ENCODE results near the gene RASAL1.

The RASAL1 gene

DNA sequence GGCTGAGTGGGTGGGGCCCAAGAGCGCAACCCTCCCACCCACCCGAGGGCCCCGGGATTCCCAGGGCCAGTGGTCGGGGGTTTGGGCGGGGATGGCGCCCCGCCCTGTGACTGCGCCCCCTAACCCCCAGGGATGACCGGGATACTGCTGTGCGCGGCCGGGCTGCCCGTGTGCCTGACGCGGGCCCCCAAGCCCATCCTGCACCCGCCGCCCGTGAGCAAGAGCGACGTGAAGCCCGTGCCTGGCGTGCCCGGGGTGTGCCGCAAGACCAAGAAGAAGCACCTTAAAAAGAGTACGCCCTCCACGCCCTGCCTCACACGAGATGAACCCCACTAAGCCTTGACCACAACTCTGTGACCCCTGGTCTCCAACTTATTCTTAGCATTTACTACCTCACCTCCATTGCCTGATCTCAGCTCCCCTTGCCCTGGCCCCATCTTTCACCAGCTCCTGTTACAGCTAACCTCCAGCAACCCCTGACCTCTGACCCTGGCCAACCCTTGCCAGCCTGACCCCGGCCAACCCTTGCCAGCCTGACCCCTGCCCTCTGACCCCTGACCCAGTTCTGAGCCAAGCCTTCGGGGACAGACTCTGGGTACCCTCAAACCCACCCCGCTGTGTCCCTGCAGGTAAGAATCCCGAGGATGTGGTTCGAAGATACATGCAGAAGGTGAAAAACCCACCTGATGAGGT, 42.0 kb downstream of the RASAL1 start:
- DNase-seq: no peak

DNA sequence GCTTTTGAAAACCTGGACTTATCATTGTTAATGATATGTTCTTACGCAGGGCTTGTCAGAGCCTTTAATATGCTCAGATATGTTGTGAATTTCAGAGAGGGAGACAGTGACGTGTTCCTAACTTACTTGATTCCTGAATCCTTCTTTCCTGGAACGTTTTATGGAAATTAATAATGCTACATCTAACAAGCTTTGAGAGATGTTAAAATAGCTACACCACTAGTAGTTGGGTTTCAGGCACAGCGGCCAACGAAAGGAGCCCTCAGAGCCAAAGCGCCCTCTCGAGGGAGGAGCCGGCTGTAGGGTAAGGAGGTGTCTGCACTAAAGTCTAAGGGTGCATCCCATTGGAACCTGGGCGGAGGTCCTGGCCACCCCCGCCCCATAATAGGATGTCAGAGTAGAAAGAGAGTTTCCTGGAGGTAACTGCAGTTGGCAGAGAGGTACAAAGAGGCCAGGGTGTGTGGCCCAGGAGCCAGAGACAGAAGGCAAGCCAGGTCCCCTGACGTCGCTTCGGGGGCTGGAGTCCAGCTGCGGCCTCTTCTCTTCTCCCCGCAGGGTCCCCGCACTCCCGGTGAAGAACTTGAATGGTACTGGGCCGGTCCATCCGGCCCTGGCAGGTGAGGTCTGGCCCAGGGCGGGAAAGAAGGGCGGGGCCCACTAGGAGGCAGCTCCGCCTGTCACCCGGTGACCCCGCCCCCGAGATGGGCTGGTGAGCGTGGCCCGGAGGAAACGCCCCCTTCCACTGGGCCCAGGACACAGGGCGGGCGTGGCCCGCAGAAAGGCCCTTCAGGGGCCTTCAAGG, 42.8 kb downstream of the RASAL1 start:
- DNase-seq: no peak

DNA sequence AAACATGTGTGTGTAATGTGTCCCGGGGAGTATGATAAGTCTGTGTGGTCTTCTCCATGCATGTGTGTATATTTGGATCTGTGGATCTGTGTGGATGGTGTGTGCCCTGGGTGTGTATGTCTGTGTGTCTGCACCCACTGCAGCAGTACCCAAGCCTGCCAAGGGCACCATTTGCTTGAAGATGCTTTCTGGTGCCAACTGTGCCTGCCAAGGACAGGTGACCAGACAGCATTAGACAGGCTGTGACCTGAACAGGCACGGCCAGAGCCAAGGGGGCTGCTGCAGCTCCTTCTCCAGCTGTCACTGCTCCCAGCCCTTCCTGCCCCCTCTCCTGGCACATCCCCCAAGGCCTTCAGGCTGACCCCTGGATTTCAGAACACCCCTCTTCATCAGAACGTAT, 44.1 kb downstream of the RASAL1 start:
- DNase-seq: no peak

DNA sequence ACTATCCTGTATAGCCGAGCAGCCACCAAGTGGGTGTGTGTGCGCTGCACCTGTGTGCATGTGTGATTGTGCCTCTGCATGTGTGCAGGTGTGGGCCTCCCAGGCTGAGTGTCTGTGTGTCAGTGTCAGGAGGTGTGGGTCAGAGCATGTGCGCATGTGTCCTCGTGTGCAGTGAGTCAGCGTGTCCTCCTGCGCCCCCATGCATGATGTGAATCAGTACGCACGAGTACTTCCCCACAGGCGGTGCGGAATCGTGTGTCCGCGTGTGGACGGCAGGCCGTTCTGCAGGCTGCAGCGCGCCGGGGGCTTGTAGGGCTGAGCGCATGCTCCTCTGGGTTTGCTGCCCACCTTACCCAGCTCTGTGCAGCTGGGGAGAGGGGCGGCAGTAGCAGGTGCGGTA, 44.8 kb downstream of the RASAL1 start:
- no peak for DNase-seq

DNA sequence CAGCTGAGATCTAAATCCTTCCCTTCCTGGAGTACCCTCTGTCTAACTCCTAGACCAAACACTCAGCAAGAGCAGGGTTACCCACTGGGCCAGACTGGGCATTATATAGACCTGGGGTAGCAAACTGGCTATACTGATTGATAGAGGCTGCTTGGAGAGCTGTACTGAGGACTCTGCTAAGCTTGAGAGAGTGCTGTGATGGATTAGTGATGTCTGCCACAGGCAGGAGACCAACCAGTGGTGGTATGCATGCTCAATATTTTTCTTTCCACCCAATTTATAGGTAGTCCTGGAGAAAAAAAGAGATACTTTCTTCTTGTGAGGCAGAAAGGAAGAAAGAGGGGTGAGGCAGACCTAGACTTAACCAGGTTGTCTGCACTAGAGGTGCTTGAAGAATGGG, 45.7 kb downstream of the RASAL1 start:
- DNase-seq: no peak

DNA sequence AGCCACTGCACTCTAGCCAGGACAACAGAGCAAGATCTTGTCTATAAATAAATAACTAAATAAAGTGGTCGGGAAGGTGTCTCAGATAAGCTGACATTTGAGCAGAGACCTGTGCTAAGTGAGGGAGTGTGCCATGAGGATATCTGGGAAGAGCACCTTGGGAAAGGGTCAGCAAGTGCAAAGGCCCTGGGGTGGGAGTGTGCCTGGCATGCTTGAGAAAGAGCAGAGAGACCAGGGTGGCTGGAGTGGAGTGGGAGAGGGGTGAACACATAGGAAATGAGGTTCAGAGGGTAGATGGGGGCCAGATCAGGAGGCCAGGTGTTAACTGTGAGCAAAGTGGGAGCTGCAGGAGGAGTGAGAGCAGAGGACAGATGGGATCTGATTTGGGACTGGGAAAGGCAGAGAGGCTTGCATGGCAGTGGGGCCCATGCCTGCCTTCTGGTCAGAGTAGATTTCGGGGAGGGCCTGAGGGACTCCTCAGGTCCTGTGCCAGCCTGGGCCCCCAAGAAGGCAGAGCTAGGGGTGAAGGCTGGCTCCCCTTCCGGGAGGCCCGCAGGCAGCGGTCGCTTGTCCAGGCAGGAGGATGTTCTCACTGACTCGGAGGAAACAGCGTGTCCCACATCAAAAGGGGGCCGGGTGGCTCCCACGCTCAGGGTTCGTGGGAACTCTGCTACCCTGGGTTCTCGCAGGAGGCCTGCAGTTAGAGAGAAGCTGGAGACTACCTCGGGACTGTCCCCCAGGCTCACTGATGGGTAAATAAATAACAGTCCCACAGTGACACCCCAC, 46.4 kb downstream of the RASAL1 start:
- DNase-seq: peak; percentile 69

DNA sequence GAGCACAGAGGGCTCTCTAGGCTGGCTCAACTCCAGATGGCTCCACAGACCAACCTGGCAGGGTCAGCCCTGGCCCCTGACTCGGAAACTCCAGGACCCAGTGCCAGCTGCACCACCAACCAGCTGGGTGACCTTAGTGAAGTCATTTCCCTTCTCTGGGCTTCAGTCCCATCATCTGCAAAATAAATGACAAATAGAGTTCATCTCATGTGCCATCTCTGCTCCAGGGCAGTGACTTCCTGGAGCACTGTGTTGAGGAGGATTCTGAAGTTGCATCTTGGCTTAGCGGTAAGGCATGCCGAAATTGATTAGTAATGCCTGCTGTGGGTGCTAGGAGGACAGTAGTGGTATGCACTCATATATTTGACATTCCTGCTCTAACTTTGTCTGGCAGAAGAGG, 47.5 kb downstream of the RASAL1 start:
- no peak for DNase-seq

DNA sequence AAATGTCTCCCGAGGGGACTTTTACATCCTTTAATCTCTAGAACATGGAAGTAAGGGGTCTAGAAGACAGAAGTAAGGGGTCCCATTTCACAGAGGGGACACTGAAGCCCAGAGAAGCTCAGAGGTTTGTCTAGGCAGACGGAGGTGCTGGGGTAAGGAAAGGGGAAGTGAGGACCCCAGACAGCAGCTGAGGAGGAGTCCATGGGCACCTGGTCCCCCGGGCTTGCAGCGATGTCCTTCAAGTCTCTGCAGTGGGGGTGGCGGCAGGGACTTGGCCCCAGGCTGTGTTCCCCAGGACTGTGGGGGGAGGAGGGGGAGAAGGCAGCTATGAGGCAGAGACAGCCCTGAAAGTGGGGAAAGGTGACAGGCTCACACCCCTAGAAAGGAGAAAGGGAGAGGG, 48.4 kb downstream of the RASAL1 start:
- no peak for DNase-seq

DNA sequence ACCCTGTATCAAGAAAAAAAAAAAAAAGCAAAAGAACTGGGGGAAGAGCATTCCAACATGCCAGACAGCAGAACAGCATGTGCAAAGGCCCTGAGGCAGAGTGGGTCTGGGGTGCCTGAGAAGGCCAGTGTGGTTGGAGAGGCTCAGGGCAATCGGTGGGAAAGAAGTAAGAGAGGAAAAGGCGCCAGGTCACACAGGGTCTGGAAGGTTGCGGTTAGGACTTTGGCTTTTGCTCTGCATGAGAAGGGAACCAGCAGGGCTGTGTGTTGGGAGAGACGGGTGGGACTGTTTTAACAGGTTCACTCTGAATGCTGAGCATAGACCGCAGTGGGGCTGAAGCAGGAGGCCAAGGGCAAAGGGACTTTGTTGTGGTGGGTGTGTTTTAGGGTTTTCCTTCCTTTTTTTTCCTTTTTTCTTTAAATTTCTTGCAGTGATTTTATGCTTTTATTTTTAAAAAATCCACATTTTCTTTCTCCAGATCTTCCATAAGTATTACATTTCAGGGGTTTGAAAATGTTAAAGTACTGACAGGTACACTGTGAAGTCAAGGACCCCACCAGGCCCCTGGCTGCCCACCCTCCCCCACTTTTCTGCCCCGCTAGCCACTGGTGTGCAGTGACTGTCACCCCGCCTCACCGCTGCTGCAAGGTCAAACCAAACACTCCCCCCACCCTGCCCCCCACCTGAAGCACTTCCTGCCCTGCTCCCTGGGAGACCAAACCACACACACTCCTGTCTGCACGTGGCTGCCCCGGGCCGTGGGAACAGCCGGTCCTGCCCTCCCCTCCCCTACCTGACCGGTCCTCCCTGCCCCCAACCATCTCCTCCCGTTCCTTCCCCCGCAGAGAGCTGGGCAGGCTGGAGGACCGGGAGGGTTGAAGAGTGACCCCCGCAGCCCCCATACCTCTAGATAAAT, 49.1 kb downstream of the RASAL1 start:
- DNase-seq: peak; percentile 24

DNA sequence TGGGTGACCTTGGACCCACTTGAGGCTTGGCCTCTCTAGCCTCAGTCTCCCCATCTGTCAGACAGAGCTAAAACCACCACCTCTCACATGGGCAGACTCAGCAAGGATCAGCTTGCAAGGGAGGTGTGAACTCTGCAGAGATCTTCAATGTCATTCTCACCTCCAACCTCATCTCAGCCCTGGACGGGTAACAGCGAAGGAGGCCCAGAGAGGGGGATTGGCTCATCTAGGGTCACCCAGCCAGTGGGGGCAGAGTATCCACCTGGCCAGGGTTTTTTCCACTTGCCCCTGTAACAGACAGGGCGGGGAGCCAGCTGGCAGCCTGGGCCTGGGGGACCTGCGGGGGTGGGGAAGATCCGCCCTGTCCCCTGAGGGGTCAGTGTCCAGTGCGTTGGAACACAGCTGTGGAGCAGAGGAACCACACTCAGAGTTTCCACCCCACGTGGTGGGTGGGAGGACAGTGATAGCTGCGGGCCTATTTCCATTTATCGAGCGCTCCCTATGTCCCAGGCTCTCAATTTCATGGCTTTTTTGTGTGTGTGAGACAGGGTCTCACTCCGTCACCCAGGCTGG, 51.6 kb downstream of the RASAL1 start:
- no peak for DNase-seq

DNA sequence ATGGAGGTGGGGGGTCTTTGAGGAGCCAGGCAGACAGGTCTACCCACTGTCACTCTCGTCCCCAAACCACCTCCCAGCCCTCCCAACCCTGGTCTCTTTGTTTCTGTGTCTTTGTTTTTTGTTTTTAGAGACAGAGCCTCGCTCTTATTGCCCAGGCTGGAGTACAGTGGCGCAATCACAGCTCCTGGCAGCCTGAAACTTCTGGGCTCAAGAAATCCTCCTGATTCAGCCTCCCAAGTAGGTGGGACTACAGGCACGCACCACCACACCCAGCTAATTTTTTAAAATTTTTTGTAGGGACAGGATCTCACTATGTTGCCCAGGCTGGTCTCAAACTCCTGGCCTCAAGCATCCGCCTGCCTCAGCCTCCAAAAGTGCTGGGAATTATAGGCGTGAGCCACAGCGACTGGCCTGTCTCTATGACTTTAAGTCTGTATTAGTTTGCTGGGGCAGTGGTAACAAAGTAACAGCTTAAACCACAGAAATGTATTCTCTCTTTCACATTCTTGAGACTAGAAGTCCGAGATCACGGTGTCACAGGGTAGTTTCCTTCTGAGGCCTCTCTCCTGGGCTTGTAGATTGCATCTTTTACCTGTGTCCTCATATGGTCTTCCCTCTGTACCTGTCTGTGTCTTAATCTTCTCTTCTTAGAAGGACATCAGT, 52.9 kb downstream of the RASAL1 start:
- DNase-seq: no peak

DNA sequence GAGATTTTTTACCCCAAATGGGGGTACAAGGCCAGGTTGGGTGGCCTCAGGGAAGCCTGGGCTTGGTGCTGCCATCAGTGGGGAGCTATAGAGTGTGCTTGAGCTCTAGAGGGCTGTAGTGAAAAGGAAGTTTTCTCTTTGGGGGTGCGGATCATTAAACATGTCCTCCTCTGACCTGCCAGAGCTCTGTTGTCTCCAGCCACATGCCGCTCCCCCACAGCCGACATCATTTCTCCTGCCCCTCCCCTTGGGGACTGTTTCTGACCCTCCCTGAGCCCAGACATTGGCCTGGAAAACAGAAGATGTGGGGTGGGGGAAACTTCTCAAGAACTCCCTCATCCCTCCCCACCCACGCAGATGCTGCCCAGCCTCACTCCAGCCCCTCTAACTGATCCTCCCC, 53.7 kb downstream of the RASAL1 start:
- DNase-seq: no peak

DNA sequence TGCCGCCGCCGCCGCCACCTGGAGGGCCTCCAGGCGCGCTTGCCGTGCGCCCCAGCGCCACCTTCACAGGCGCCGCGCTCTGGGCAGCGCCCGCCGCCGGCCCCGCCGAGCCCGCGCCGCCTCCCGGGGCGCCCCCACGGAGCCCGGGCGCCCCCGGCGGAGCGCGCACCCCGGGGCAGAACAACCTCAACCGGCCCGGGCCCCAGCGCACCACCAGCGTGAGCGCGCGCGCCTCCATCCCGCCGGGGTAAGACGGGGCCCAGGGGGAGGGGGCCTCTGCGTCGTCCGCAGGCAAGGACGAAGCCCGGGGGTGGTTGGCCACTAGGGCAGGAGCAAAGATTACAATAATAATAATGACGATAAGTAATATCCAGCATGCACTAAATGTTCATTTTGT, 57.7 kb downstream of the RASAL1 start:
- DNase-seq: no peak

DNA sequence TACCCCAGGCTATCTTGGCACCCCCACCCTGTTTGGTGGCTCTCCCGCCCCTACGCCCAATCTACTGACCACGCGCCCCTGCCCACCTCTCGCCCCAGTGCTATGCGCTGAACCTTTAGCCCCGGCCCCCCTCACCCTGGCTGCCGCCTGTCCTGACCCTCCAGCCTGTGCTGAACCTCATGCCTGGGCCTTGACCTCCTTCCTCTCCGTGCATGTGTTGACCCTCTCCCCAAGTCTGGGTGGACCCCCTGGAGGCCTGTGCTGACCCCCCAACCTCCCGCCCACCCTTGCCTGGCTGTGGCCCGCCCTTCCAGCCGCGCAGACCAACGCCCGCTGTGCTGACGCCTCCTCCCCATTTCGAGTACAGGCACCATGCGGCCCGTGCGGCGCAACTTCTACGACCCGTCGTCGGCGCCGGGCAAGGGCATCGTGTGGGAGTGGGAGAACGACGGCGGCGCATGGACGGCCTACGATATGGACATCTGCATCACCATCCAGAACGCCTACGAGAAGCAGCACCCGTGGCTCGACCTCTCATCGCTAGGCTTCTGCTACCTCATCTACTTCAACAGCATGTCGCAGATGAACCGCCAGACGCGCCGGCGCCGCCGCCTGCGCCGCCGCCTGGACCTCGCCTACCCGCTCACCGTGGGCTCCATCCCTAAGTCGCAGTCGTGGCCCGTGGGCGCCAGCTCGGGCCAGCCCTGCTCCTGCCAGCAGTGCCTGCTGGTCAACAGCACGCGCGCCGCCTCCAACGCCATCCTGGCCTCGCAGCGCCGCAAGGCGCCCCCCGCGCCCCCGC, 58.3 kb downstream of the RASAL1 start:
- DNase-seq: no peak

DNA sequence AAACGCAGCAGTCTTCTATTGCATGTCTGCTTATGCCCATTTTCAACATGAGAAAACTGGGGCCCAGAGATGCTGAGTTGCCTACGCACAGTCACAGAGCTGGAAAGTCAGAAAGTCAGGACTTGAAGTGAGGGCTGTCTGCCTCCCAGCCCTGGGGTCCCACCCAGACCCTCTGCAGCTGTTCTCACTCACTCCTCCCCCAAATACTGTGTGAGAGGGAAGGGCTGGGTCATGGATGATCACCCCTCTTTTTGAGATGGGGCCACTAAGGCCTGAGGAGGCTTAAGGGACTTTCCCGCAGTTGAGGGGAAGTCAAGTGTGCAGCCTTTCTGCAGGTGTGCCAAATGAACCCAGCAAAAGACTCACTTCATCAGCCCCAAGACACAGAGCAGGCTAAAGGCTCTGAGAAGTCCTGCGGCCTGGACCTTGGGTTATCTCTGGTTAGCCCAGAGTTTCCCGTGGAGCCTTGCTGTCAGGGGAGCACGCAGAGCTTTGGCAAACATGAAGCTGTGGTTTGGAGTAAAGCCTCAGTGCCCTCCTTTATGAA, 60.4 kb downstream of the RASAL1 start:
- DNase-seq: no peak

DNA sequence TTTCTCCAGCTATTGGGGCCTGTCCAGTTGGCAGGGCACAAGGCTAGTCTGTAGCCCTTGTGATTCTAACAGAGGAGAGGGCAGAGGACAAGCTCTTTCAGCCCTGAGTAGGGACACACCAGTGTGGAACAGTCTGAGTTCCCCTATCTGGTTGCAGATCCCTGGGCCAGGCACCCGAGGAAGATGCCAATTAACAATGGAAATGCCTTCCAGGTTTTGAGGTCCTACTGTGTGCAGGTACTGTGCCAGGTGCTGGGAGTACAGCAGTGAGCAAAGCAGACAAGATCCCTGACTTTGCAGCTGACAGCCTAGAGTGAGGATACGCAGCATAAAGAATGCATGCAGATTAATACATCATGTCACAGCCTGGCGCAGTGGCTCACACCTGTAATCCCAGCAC, 62.0 kb downstream of the RASAL1 start:
- no peak for DNase-seq

DNA sequence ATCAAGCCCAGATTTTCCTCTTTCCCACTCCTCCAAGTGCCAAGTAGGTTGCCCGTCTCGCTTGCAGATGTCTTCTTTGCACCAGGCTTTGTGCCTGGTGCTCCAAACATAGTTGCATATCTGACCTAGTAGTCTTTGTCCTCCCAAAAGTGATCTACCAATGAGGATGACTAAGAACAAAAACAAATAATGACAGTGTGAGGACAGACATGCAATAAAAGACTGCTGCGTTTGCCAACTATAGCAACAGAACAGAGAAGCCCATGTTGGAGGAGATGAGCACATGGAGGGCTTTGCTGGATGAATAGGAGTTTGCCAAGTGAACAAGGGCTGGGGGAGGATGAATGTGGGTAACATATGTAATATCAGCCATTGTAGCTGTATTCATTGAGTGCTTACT, 63.4 kb downstream of the RASAL1 start:
- DNase-seq: no peak

DNA sequence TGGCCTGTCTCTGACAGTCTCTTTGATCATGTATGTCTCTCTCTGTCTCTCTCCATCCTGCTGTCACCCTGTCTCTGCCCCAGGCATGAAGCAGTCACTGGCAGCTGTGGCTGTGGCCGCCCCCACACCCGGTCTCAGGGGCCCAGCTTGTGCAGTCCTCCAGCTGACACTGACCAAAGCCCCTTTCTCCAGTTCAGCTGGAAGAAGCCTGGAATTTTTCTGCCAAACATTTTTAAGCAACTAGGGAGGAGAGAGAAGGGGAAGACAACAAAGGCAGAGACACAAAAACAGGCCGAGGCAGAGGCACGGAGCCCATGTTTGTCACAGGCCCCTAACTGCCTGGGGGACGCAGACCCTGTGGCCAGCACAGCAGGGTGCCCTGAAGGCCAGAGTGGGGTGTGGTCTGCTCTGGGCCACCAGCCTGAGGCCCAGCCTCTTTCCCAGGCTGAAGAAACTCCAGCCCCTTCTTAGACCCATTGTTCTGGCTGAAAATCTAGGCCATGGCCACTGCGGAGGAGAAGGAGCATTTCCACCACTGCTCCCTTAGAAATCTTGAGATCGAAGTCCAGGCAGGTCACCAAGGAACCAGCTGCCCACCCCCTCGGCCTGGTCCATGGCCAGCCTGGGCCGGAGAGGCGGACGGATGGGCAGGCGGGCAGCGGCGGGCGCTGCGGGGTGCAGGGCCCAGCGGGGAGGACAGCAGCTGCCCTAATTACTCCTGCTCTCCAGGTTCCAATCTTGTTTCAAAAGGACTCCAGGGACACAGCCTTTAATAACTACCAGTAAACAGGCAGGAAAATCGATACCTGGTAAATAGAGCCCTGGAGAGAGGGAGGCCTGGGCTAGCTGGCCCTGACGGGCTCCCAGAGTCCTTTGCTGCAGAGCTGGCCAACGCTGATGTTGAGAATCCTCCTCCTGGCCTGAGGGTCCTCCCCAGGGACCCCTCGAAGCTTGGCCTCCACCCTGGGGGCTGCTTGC, 64.1 kb downstream of the RASAL1 start:
- no peak for DNase-seq

Measured in stimulated activated CD4-positive, alpha-beta T cell treated with anti-CD3 and anti-CD28 coated beads, Interleukin-4, amount 100 ng/mL, for 24 hours (primary cell).